Stimulated activated CD4-positive, alpha-beta T cell treated with anti-CD3 and anti-CD28 coated beads, Interleukin-2, amount 100 ng/mL, for 24 hours (primary cell): ENCODE measurements around the gene PRKG1.
"Not testable (repeated sequence)": the region's sequence is repeated elsewhere in the genome, so short reads cannot be mapped to it uniquely, and the experiment has no call there.

Source experiments
- DNase-seq, 2 donors: peaks; one replicate each; pipeline ENCODE4 v3.0.0-alpha.2; 2020

Gene PRKG1

GRCh38 chr10:51341745-51342144 is 267.5 kb downstream of the PRKG1 start:
- not testable (repeated sequence) for DNase-seq

DNA sequence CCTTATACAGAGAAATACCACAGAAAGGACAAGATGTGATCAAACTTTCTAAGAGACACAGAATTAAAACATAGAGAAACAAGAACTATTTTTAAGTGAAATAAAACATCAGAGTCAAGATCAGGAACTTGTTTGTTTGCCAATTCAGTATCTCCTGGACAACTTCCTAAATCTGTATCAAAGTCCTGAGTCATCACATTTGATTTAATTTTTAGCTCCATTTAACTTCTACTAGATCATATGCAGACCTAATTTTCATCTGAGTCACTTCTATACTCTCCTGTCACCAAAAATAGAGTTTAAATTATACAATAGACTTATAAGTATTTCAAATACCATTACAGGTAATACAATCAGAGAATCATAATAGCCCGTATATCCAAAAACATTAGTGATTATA is 268.1 kb downstream of the PRKG1 start:
- no peak for DNase-seq

GRCh38 chr10:51343391-51343790 is 269.1 kb downstream of the PRKG1 start:
- DNase-seq = no peak

- DNase-seq = no peak
Measured at GRCh38 chr10:51344371-51344770, 270.1 kb downstream of the PRKG1 start.

- DNase-seq = no peak
Measured at GRCh38 chr10:51348622-51349021, 274.3 kb downstream of the PRKG1 start.

GRCh38 chr10:51357170-51357569 is 282.9 kb downstream of the PRKG1 start:
- no peak for DNase-seq

DNA sequence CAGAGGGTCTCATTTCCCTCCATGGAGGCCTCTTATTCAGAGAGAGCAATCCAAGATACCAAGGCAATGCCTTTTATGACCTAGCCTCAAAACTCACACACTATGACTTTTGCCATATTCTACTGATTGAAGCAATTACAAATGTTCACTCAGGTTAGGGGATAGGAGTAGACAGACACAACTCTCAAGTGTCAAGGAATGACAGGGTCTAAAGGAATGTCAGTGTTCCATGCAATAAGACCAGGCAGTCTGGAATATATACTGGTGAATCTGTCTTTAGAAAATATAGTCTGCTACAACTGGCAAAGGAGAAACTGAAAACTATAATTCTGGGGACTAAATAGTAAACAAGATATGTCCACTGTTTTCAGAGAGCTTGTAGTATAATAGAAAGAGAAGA is 283.9 kb downstream of the PRKG1 start:
- no peak for DNase-seq

GRCh38 chr10:51363415-51363814 is 289.1 kb downstream of the PRKG1 start:
- DNase-seq = no peak

DNA sequence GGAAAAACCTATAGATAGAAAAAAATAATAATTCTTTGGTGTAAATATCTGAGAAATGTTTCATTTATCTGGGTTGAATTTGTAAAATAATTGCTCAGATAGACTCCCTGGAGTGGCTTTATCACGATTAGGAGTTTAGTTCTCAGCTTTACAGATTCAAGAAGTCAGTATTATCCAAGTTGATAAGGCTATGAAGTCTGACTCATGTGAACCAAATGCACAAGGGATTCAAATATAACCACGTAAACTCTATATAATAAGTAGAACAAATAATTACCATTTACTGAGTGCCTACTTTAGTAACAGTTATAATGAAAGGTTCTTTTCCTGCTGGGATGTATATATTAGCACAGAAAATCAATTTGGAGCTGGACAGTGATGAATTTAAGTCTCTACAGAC is 290.4 kb downstream of the PRKG1 start:
- no peak for DNase-seq

DNA sequence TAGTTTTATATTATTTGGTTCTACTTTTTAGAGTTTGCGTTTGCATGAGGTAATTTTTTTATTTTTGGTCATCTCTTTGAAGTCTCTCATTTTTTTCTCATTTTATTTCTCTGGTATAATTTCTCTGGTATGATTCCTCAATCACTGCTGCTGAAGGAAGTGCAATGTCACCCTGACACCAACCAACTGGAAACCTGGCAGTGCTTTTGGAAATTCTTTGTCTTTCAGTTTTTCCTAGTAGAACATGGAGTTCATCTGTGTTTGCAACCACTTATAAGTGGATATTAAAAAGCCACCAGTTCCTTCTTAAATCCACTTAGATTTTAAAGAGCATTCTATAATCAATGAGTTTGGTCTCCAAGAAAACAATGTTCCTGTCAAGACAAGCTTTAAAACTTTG is 291.8 kb downstream of the PRKG1 start:
- no peak for DNase-seq

DNA sequence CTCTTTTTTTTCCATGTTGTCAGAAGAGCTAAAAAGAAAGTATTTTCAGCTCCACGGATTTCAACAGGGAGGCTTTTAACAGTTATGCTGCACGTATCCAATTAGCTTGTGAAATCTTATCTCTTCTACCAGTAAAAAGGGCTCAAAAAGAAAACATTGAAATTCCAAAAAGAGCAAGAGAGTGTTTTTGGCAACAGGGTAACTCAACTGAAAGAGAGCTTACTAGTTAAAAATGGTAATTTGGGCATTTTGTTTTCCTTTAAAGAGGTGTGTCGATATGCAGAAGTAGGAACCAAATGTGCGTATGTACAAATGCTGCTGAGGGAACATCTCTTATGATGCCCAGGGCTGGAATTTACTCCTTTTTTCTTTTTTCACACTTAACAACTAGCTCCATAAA is 292.8 kb downstream of the PRKG1 start:
- no peak for DNase-seq

- no peak for DNase-seq
Measured at GRCh38 chr10:51367694-51368093, 293.4 kb downstream of the PRKG1 start.

DNA sequence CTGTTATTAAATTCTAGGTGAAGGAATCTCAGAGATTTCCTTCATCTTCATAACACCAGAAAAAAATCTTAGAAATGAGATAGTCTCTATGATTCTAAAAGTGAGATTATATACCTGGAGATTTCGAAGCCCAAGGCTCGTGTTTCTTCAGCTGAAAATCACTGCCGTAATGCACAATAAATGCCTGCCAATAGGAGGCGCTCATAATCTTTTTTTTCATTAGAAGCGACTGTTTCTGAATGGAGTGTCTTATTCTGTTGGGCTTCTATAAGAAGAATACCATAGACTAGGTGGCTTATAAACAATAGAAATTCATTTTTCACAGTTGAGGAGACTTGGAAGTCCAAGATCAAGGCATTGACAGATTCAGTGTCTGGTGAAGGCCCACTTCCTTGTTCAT is 294.7 kb downstream of the PRKG1 start:
- DNase-seq = no peak

GRCh38 chr10:51369903-51370302 is 295.6 kb downstream of the PRKG1 start:
- no peak for DNase-seq

GRCh38 chr10:51371743-51372142 is 297.5 kb downstream of the PRKG1 start:
- DNase-seq = no peak

- DNase-seq = no peak
Measured at GRCh38 chr10:51375790-51376189, 301.5 kb downstream of the PRKG1 start.

- DNase-seq = no peak
Measured at GRCh38 chr10:51377070-51377931, 303.0 kb downstream of the PRKG1 start.

- no peak for DNase-seq
Measured at GRCh38 chr10:51377932-51378599, 303.8 kb downstream of the PRKG1 start.

- no peak for DNase-seq
Measured at GRCh38 chr10:51382181-51382580, 307.9 kb downstream of the PRKG1 start.

DNA sequence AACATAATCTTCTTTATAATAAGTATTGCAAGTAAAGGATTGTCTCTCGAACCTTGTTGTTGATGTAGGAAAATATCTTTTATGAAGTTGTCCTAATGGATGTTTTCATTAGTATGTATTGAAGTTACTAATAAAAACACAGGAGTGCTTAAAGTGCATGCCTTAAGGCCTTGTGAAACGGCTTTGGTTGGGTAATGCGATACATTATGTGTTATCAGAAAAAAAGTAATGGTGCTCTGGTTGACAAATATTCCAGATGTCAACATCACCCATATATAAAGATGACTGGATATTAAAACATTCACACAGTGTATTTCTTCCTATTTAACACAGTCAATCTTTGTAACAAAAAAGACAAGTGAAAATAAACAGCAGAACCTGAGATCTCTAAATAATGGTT is 310.7 kb downstream of the PRKG1 start:
- no peak for DNase-seq

DNA sequence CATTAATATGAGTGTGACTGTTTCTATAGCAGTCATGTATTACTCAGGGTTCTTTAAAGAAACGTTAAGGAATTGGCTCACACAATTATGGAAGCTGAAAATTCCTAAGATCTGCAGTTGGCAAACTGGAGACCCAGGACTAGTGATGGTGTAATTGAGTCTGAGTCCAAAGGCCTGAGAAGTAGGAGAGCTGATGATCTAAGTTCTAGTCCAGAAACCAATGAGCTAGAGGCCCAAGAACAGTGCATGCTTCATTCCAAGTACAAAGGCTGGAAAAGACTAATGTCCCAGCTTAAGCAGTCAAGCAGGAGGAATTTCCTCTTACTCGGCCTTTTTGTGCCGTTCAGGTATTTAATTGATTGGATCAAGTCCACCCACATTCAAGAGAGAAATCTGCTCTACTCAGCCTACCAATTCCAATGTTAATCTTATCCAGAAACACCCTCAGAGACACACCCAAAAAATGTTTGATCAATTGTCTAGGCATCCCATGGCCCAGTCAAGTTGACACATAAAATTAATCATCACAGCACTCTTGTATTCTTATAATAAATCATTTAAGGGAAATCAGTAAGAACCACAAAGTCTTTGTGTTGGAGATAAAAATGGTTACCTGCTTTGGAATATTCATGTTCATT is 312.1 kb downstream of the PRKG1 start:
- DNase-seq = no peak

DNA sequence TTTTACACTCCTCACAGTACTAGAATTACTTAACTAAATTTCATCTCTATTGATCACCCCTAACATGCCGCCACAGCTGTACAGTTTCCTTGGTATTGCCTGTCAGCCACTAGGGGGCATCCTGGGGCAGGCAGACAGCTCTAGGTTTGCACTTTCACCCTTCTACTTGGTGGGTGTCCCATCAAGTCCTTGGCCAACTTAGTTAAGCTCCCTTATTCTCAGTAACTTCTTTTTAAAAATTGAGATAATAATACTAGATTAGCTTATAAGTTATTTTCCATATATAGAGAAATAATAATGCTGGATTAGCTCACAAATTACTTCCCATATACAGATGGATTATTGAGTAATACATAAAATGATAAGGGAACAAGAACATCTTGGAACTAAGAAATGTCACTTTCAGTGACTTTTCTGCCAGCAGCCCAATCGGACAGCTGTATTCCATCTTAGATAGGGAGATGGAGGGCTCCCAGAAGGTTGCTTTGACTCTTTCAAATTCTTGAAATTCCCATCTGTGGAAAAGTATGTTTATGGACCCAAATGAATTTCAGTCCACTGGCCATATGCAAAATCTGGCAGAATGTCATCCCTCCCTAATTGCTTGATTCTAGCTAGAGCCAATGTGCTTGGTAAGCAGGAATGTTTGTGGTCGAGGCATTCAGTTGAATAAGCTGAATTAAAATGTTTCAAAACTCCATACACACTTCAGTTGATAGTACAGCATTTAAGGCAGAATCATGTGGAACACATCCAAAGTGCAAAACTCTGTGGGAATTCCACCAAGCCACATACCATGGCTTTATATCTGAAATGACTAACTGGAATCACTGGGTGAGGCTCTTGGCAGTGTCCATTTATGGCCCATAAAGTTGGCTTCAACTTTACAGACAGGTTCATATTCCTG is 315.4 kb downstream of the PRKG1 start:
- DNase-seq = peak; percentile 36 to 40

GRCh38 chr10:51393006-51393405 is 318.7 kb downstream of the PRKG1 start:
- not testable (repeated sequence) for DNase-seq
